ENCODE results near the gene CDK7. TPM values are rescaled to one million over a fixed set of nuclear protein-coding genes. Genes with fewer than 3 reads are reported as not detected.

CDK7 gene
- total RNA-seq, 1 experiment from 2014 or later: 53.4 TPM

DNA sequence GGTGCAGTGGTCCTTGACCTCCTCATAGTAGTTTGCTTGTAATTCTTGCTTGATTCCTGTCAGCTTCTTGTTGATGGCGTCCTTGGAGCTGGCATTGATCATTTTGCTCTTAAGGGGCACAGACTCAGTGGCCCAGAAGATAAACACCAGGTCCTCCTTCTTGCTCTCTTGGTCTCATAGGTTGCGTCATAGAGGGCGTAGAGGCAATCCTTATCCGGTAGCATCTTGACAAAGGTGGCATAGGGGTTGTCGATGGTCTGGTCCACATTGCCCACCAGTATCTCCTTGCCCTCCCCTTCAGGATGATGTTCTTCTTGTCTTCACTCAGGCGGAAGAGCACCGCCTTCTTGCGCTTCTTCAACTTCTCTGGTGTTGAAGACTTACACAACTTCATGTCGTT, 78.7 kb downstream of the CDK7 start:
- peaks cover 9 to 21% (median 11%) of the 10 kb centered on the region in 3 experiments for H3K36me3 Mint-ChIP-seq (ENCODE audit: insufficient read depth in 1 of 3, low read depth in 3 of 3)
- Histone ChIP-seq H4K8ac (replicated peaks; ENCODE audit: insufficient read length, low read depth, low read length) (peak overlapping the region; percentile 71), H4K91ac (ENCODE audit: insufficient read length, low read depth, low read length) (no peak overlapping the region), H4K5ac (ENCODE audit: insufficient read length, low read depth, low read length) (no peak overlapping the region), H4K20me1 (ENCODE audit: control insufficient read depth, insufficient read depth, insufficient read length) (no peaks in the 10 kb centered on the region), H3K79me2 (ENCODE audit: insufficient read depth, low read length) (no peaks in the 10 kb centered on the region), H3T11ph (ENCODE audit: low read length) (no peak overlapping the region), H3K14ac (ENCODE audit: insufficient read depth, low read length) (no peak overlapping the region), H3K27me3 (ENCODE audit: insufficient read depth, low read length) (no peaks in the 10 kb centered on the region), H2BK20ac (ENCODE audit: low read depth, low read length, poor library complexity, severe bottlenecking) (no peak overlapping the region), H3K9me3 (ENCODE audit: control insufficient read depth, low read depth, low read length) (no peaks in the 10 kb centered on the region), H3K18ac (ENCODE audit: insufficient read length, low read depth, low read length) (no peak overlapping the region), H3K79me1 (ENCODE audit: insufficient read depth, low read depth, low read length, poor library complexity, severe bottlenecking) (no peaks in the 10 kb centered on the region), H3K9ac (ENCODE audit: extremely low read depth, insufficient read length, low read length) (no peak overlapping the region), H2BK15ac (ENCODE audit: low read depth, low read length) (no peak overlapping the region), H3K56ac (ENCODE audit: insufficient read length, low read depth, low read length) (no peak overlapping the region), H2BK5ac (ENCODE audit: insufficient read length, low read length) (no peak overlapping the region), H3K4me2 (ENCODE audit: insufficient read depth, insufficient read length, low read length) (no peak overlapping the region), H3K23ac (ENCODE audit: insufficient read length, low read depth, low read length) (no peak overlapping the region), H3K23me2 (ENCODE audit: insufficient read length, low read depth, low read length, poor library complexity, severe bottlenecking) (no peaks in the 10 kb centered on the region), H2AFZ (ENCODE audit: low read length) (no peak overlapping the region), H3K27ac (ENCODE audit: insufficient read length, low read depth, low read length) (no peak overlapping the region), H2BK120ac (ENCODE audit: low read depth, low read length, poor library complexity, severe bottlenecking) (no peak overlapping the region), H3K4me1 (ENCODE audit: insufficient read depth, low read length) (no peaks in the 10 kb centered on the region), H2BK12ac (ENCODE audit: insufficient read length, low read depth, low read length) (no peak overlapping the region), H3K4ac (ENCODE audit: low read depth, low read length) (no peak overlapping the region), H2AK5ac (ENCODE audit: insufficient read length, low read length) (no peak overlapping the region)
- TF ChIP-seq, protein P1, sequence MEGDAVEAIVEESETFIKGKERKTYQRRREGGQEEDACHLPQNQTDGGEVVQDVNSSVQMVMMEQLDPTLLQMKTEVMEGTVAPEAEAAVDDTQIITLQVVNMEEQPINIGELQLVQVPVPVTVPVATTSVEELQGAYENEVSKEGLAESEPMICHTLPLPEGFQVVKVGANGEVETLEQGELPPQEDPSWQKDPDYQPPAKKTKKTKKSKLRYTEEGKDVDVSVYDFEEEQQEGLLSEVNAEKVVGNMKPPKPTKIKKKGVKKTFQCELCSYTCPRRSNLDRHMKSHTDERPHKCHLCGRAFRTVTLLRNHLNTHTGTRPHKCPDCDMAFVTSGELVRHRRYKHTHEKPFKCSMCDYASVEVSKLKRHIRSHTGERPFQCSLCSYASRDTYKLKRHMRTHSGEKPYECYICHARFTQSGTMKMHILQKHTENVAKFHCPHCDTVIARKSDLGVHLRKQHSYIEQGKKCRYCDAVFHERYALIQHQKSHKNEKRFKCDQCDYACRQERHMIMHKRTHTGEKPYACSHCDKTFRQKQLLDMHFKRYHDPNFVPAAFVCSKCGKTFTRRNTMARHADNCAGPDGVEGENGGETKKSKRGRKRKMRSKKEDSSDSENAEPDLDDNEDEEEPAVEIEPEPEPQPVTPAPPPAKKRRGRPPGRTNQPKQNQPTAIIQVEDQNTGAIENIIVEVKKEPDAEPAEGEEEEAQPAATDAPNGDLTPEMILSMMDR (conservative IDR thresholded peaks at IDR 0.05): no peak
- H3K27me3 Mint-ChIP-seq (ENCODE audit: low read depth): no peaks in the 10 kb centered on the region
- WGBS (ENCODE audit: extremely low coverage, insufficient read length, low lambda C conversion rate): no CpG with 5 or more reads among the region's 9 CpGs
- peaks cover 18 to 19% of the 10 kb centered on the region in 2 experiments for H3K9me3 Mint-ChIP-seq
- H3K4me1 Mint-ChIP-seq: peaks cover 0 to 9% of the 10 kb centered on the region in 2 experiments; a peak in 1 of 4 replicates
- H3K27ac Mint-ChIP-seq: no peak overlapping the region
- no peak for DNase-seq
- no peak overlapping the region for H3K4me3 Mint-ChIP-seq
